HepG2 (cell line): ENCODE measurements around the gene COBLL1.

Source experiments
- AKNA ChIP-seq: sonication (generic); formaldehyde crosslinking; IDR thresholded peaks from 2 replicates; pipeline ENCODE4 v1.4.0; 2020; ENCODE audit warnings: missing genetic modification reagents, borderline replicate concordance
- BRCA1 ChIP-seq: sonication (generic); formaldehyde crosslinking; IDR thresholded peaks from 2 replicates; pipeline ENCODE4 v1.4.0; 2020; ENCODE audit warnings: missing genetic modification reagents
- ESRRA ChIP-seq: sonication (generic); formaldehyde crosslinking; IDR thresholded peaks from 2 replicates; pipeline ENCODE4 v1.5.1; 2020; ENCODE audit warnings: mild to moderate bottlenecking, low read depth, missing genetic modification reagents
- FLYWCH1 ChIP-seq: sonication (generic); formaldehyde crosslinking; IDR thresholded peaks from 2 replicates; pipeline ENCODE4 v1.8.1; 2023; ENCODE audit warnings: mild to moderate bottlenecking, missing genetic modification reagents
- KDM3A ChIP-seq: IDR thresholded peaks from 2 replicates; pipeline ENCODE4 v1.6.1; 2018; ENCODE audit warnings: low read depth, missing compliant biosample characterization
- NCOA1 ChIP-seq: sonication (generic); formaldehyde crosslinking; IDR thresholded peaks from 2 replicates; pipeline ENCODE4 v1.9.0; 2021; ENCODE audit warnings: missing genetic modification reagents
- POLR2G ChIP-seq: fragments of 200-400 bp; formaldehyde crosslinking; IDR thresholded peaks from 2 replicates; pipeline ENCODE4 v1.6.1; 2018; ENCODE audit warnings: mild to moderate bottlenecking, low read depth, low read length, moderate library complexity
- RFX5 ChIP-seq: IDR thresholded peaks from 2 replicates; pipeline ENCODE4 v1.6.1; 2011; ENCODE audit warnings: low read depth, low read length, improper control_type of control experiment
- SCMH1 ChIP-seq: sonication (generic); formaldehyde crosslinking; IDR thresholded peaks from 2 replicates; pipeline ENCODE4 v1.9.0; 2021; ENCODE audit warnings: missing genetic modification reagents, mild to moderate bottlenecking, borderline replicate concordance
- ZNF274 ChIP-seq: sonication (generic); formaldehyde crosslinking; IDR thresholded peaks from 2 replicates; pipeline ENCODE4 v1.5.1; 2020; ENCODE audit warnings: mild to moderate bottlenecking, missing genetic modification reagents
- ZNF639 ChIP-seq: conservative IDR thresholded peaks from 2 replicates; pipeline ENCODE4 v1.6.1; 2018; ENCODE audit warnings: missing genetic modification reagents
- ZNF687 ChIP-seq: sonication (generic); formaldehyde crosslinking; IDR thresholded peaks from 2 replicates; pipeline ENCODE4 v1.5.1; 2020; ENCODE audit warnings: mild to moderate bottlenecking, missing genetic modification reagents, moderate library complexity
- TF ChIP-seq, protein P1 (sequence below): sonication (generic); formaldehyde crosslinking; IDR thresholded peaks from 2 replicates; pipeline ENCODE4 v1.5.0; 2020; ENCODE audit warnings: mild to moderate bottlenecking, missing genetic modification reagents
- TF ChIP-seq, protein P2 (sequence below): sonication (generic); formaldehyde crosslinking; IDR thresholded peaks from 2 replicates; pipeline ENCODE4 v1.5.0; 2020; ENCODE audit warnings: mild to moderate bottlenecking, missing genetic modification reagents, moderate library complexity

DNA sequence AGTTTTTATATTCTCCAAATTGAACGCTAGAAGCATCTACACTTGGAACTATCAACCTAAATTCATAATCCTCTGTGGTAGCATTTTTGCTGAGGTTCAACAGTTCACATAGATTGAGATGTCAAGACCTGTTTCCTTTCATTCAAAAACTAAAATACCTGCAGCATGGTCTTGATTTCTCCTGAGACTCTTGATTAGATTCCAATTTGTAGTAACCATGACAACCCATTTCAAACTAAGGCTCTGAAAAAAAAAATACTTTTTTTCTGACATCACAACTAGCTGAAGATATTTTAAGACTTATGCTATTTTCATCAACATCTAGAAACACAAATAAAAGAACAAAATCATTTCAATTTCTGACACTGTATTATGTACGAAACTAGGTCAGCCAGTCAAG, 29.8 kb downstream of the COBLL1 start:
- TF ChIP-seq ZNF274 (CRISPR knock-in tag) (no peak), BRCA1 (CRISPR knock-in tag) (no peak), NCOA1 (no peak), AKNA (CRISPR knock-in tag) (no peak), SCMH1 (CRISPR knock-in tag) (no peak), KDM3A (CRISPR knock-in tag) (no peak), POLR2G (no peak), ZNF639 (no peak), RFX5 (no peak), FLYWCH1 (no peak), ZNF687 (no peak), ESRRA (CRISPR knock-in tag) (no peak)
- TF ChIP-seq, protein P1, sequence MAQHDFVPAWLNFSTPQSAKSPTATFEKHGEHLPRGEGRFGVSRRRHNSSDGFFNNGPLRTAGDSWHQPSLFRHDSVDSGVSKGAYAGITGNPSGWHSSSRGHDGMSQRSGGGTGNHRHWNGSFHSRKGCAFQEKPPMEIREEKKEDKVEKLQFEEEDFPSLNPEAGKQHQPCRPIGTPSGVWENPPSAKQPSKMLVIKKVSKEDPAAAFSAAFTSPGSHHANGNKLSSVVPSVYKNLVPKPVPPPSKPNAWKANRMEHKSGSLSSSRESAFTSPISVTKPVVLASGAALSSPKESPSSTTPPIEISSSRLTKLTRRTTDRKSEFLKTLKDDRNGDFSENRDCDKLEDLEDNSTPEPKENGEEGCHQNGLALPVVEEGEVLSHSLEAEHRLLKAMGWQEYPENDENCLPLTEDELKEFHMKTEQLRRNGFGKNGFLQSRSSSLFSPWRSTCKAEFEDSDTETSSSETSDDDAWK (CRISPR knock-in tag): no peak
- TF ChIP-seq, protein P2, sequence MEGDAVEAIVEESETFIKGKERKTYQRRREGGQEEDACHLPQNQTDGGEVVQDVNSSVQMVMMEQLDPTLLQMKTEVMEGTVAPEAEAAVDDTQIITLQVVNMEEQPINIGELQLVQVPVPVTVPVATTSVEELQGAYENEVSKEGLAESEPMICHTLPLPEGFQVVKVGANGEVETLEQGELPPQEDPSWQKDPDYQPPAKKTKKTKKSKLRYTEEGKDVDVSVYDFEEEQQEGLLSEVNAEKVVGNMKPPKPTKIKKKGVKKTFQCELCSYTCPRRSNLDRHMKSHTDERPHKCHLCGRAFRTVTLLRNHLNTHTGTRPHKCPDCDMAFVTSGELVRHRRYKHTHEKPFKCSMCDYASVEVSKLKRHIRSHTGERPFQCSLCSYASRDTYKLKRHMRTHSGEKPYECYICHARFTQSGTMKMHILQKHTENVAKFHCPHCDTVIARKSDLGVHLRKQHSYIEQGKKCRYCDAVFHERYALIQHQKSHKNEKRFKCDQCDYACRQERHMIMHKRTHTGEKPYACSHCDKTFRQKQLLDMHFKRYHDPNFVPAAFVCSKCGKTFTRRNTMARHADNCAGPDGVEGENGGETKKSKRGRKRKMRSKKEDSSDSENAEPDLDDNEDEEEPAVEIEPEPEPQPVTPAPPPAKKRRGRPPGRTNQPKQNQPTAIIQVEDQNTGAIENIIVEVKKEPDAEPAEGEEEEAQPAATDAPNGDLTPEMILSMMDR: no peak
